ENCODE results near the gene LRFN4. TPM values are rescaled to one million over a fixed set of nuclear protein-coding genes. Genes with fewer than 3 reads are reported as not detected.
A peak's percentile ranks its signal among the peaks of the same experiment; 100 is the strongest.

LRFN4 gene
- total RNA-seq, 1 donor from 2014 or later, result 19.6 TPM

GRCh38 chr11:66878474-66878873 lies 21.6 kb downstream of the LRFN4 start:
- Mint-ChIP-seq H3K9me3 (ENCODE audit: low read depth) (no peaks in the 10 kb centered on the region), H3K4me1 (ENCODE audit: low read depth) (peaks cover 27% of the 10 kb centered on the region)

GRCh38 chr11:66879000-66879399 lies 22.1 kb downstream of the LRFN4 start:
- peaks cover 24% of the 10 kb centered on the region for H3K27me3 Mint-ChIP-seq
- no peak overlapping the region for H3K4me3 Mint-ChIP-seq (ENCODE audit: low read depth)

More at GRCh38 chr11:66878474-66878873, 21.6 kb downstream of the LRFN4 start:
- DNase-seq (ENCODE audit: low spot score, unreplicated experiment), result no peak
- Mint-ChIP-seq H3K27me3 (peaks cover 24% of the 10 kb centered on the region), H3K36me3 (ENCODE audit: insufficient read depth) (no peaks in the 10 kb centered on the region), H3K27ac (no peak overlapping the region), H3K4me3 (ENCODE audit: low read depth) (no peak overlapping the region)
- TF ChIP-seq CTCF (IDR thresholded peaks at IDR 0.05; ENCODE audit: unreplicated experiment), result no peak

GRCh38 chr11:66879583-66879982 lies 22.7 kb downstream of the LRFN4 start:
- DNase-seq (ENCODE audit: low spot score, unreplicated experiment), result no peak
- Mint-ChIP-seq H3K36me3 (ENCODE audit: insufficient read depth) (no peaks in the 10 kb centered on the region), H3K27ac (no peak overlapping the region), H3K9me3 (ENCODE audit: low read depth) (no peaks in the 10 kb centered on the region), H3K27me3 (peaks cover 20% of the 10 kb centered on the region), H3K4me3 (ENCODE audit: low read depth) (no peak overlapping the region), H3K4me1 (ENCODE audit: low read depth) (peaks cover 27% of the 10 kb centered on the region)
- no peak for TF ChIP-seq CTCF (IDR thresholded peaks at IDR 0.05; ENCODE audit: unreplicated experiment)

More at GRCh38 chr11:66879000-66879399, 22.1 kb downstream of the LRFN4 start:
- Mint-ChIP-seq H3K27ac (no peak overlapping the region), H3K4me1 (ENCODE audit: low read depth) (peaks cover 27% of the 10 kb centered on the region), H3K9me3 (ENCODE audit: low read depth) (no peaks in the 10 kb centered on the region), H3K36me3 (ENCODE audit: insufficient read depth) (no peaks in the 10 kb centered on the region)
- DNase-seq (ENCODE audit: low spot score, unreplicated experiment), result no peak
- TF ChIP-seq CTCF (IDR thresholded peaks at IDR 0.05; ENCODE audit: unreplicated experiment), result no peak

- Mint-ChIP-seq H3K4me1 (ENCODE audit: low read depth) (peaks cover 27% of the 10 kb centered on the region), H3K36me3 (ENCODE audit: insufficient read depth) (no peaks in the 10 kb centered on the region), H3K27ac (no peak overlapping the region), H3K9me3 (ENCODE audit: low read depth) (no peaks in the 10 kb centered on the region), H3K4me3 (ENCODE audit: low read depth) (no peak overlapping the region), H3K27me3 (peaks cover 15% of the 10 kb centered on the region)
- DNase-seq (ENCODE audit: low spot score, unreplicated experiment), result no peak
- no peak for TF ChIP-seq CTCF (IDR thresholded peaks at IDR 0.05; ENCODE audit: unreplicated experiment)
Measured at GRCh38 chr11:66879999-66880398, 23.1 kb downstream of the LRFN4 start.

- no peak overlapping the region for H3K4me3 Mint-ChIP-seq (ENCODE audit: low read depth)
- no peak for TF ChIP-seq CTCF (IDR thresholded peaks at IDR 0.05; ENCODE audit: unreplicated experiment)
- peak overlapping the region; percentile 71 for H3K27ac Mint-ChIP-seq
- H3K27me3 Mint-ChIP-seq, result peaks cover 8% of the 10 kb centered on the region
- DNase-seq (ENCODE audit: low spot score, unreplicated experiment), result no peak
- H3K36me3 Mint-ChIP-seq (ENCODE audit: insufficient read depth), result no peaks in the 10 kb centered on the region
- peaks cover 26% of the 10 kb centered on the region for H3K4me1 Mint-ChIP-seq (ENCODE audit: low read depth)
- no peaks in the 10 kb centered on the region for H3K9me3 Mint-ChIP-seq (ENCODE audit: low read depth)
Measured at GRCh38 chr11:66880496-66881450, 23.9 kb downstream of the LRFN4 start.
